Endothelial cell (in vitro differentiated cells): ENCODE data around the gene MICAL3. TPM values are rescaled to one million over a fixed set of nuclear protein-coding genes. Genes with fewer than 3 reads are reported as not detected.

Source experiments
- DNase-seq: peaks from one replicate; pipeline ENCODE4 v3.0.0; 2021; ENCODE audit warnings: low spot score
- H3K27ac Mint-ChIP-seq: one replicate; pipeline ENCODE4 v1.8.0; 2021; ENCODE audit warnings: mixed read lengths, inconsistent platforms; ENCODE audit not compliant: unreplicated experiment
- H3K27me3 Mint-ChIP-seq: one replicate; pipeline ENCODE4 v1.8.0; 2021; ENCODE audit warnings: mild to moderate bottlenecking, moderate library complexity, mixed read lengths, inconsistent platforms; ENCODE audit not compliant: unreplicated experiment
- H3K36me3 Mint-ChIP-seq: one replicate; pipeline ENCODE4 v1.8.0; 2021; ENCODE audit warnings: mild to moderate bottlenecking, low read depth, mixed read lengths, inconsistent platforms; ENCODE audit not compliant: unreplicated experiment
- H3K4me1 Mint-ChIP-seq: one replicate; pipeline ENCODE4 v1.8.0; 2021; ENCODE audit warnings: mild to moderate bottlenecking, mixed read lengths, inconsistent platforms; ENCODE audit not compliant: unreplicated experiment
- H3K4me3 Mint-ChIP-seq: one replicate; pipeline ENCODE4 v1.8.0; 2021; ENCODE audit warnings: mild to moderate bottlenecking, mixed read lengths, inconsistent platforms; ENCODE audit not compliant: unreplicated experiment
- H3K9me3 Mint-ChIP-seq: one replicate; pipeline ENCODE4 v1.8.0; 2021; ENCODE audit warnings: mixed read lengths, inconsistent platforms; ENCODE audit not compliant: unreplicated experiment
- total RNA-seq: library from RNA; stranded (reverse); fragmentation: NEBNext Ultra II Directional; extraction: Animal tissue kit (Norgen Biotek cat#: 25700); gene quantifications from one replicate; pipeline ENCODE4 v1.2.1, GENCODE V29; 2021; ENCODE audit not compliant: unreplicated experiment
- TF ChIP-seq, protein P1 (sequence below): fragments of 200-600 bp; sonication (generic); IDR thresholded peaks from one replicate; pipeline ENCODE4 v1.5.0; 2021; ENCODE audit warnings: antibody characterized with exemption; ENCODE audit not compliant: unreplicated experiment

MICAL3 gene
- total RNA-seq, 1 donor from 2014 or later: 54.3 TPM

DNA sequence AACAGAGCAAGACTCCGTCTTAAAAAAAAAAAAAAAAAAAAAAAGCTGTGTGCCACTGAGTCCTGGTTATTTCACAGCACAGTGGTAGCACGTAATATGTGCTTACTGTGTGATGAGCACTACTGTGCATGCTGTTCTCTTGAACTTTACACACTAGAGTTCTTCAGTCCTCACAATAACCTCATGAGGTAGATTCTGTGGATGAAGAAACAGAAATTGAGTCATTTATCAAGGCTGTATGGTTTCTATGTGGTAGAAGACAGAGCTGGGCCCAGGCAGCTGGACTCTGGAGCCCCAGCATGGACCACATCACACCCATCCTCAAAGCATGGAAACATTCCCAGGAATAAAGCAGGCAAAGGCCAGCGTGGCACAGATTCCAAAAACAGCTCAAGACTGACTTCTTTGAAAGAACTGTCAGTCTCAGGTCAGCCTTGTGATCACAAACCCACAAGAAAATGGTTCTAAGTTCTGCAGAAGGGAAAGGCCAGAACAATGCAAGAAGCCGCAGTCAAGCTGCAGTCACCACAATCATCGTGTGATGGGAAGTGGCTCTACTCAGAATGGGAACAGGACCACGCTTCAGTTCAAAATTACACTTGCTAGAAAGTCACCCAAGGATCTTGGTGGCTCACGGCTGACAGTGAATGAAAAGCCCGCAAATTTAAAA is 49.5 kb downstream of the MICAL3 start:
- Mint-ChIP-seq H3K27me3 (peaks cover 3% of the 10 kb centered on the region), H3K27ac (no peak overlapping the region), H3K9me3 (no peaks in the 10 kb centered on the region), H3K36me3 (peaks cover 3% of the 10 kb centered on the region), H3K4me1 (peaks cover 24% of the 10 kb centered on the region), H3K4me3 (no peak overlapping the region)
- TF ChIP-seq, protein P1, sequence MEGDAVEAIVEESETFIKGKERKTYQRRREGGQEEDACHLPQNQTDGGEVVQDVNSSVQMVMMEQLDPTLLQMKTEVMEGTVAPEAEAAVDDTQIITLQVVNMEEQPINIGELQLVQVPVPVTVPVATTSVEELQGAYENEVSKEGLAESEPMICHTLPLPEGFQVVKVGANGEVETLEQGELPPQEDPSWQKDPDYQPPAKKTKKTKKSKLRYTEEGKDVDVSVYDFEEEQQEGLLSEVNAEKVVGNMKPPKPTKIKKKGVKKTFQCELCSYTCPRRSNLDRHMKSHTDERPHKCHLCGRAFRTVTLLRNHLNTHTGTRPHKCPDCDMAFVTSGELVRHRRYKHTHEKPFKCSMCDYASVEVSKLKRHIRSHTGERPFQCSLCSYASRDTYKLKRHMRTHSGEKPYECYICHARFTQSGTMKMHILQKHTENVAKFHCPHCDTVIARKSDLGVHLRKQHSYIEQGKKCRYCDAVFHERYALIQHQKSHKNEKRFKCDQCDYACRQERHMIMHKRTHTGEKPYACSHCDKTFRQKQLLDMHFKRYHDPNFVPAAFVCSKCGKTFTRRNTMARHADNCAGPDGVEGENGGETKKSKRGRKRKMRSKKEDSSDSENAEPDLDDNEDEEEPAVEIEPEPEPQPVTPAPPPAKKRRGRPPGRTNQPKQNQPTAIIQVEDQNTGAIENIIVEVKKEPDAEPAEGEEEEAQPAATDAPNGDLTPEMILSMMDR: no peak
- no peak for DNase-seq

DNA sequence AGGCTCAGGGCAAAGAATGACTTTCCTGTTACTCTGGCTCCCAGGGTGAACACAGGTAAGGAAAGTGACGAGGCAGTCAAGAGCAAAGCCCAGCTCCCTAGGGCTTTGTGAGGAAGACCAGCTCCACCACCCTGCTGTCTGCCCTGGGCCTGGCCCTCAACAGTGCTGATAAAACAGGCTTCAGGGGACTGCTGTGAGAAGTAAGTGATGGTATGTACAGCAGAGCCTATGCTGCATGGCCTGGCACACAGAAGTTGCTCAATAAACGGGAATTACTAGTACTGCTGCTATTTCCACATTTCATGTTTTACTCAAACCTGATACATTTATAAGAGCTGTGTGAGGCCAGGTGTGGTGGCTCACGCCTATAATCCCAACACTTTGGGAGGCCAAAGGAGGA is 50.3 kb downstream of the MICAL3 start:
- H3K27ac Mint-ChIP-seq: no peak overlapping the region

DNA sequence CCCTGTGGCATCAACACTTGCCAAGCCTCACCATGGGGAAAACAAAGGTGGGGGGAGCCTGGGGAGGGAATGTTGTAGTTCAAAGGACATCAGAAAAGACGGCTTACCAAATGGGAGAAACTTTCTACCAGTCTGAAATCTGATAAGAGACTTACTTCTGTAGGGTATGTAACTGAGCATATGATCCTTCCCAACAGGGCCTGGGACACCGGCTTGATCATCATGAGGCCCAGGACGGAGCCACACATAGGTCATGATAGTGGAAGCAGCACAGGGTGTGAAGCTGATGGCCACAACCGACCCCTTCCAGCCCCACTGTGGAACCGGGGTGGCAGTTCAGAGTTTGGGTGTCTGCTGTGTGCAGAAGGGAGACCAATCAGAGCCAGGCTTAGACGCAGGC is 51.1 kb downstream of the MICAL3 start:
- H3K27ac Mint-ChIP-seq: peak overlapping the region; percentile 20
- TF ChIP-seq, protein P1: no peak
- H3K4me1 Mint-ChIP-seq: peaks cover 31% of the 10 kb centered on the region
- H3K27me3 Mint-ChIP-seq: peaks cover 2% of the 10 kb centered on the region
- H3K4me3 Mint-ChIP-seq: no peak overlapping the region
- peaks cover 3% of the 10 kb centered on the region for H3K36me3 Mint-ChIP-seq
- DNase-seq: no peak
- no peaks in the 10 kb centered on the region for H3K9me3 Mint-ChIP-seq

More for the DNA sequence above, 50.3 kb downstream of the MICAL3 start:
- H3K9me3 Mint-ChIP-seq: no peaks in the 10 kb centered on the region
- H3K36me3 Mint-ChIP-seq: peaks cover 3% of the 10 kb centered on the region
- TF ChIP-seq, protein P1: no peak
- peaks cover 2% of the 10 kb centered on the region for H3K27me3 Mint-ChIP-seq
- H3K4me3 Mint-ChIP-seq: no peak overlapping the region
- H3K4me1 Mint-ChIP-seq: peaks cover 28% of the 10 kb centered on the region
- DNase-seq: no peak

DNA sequence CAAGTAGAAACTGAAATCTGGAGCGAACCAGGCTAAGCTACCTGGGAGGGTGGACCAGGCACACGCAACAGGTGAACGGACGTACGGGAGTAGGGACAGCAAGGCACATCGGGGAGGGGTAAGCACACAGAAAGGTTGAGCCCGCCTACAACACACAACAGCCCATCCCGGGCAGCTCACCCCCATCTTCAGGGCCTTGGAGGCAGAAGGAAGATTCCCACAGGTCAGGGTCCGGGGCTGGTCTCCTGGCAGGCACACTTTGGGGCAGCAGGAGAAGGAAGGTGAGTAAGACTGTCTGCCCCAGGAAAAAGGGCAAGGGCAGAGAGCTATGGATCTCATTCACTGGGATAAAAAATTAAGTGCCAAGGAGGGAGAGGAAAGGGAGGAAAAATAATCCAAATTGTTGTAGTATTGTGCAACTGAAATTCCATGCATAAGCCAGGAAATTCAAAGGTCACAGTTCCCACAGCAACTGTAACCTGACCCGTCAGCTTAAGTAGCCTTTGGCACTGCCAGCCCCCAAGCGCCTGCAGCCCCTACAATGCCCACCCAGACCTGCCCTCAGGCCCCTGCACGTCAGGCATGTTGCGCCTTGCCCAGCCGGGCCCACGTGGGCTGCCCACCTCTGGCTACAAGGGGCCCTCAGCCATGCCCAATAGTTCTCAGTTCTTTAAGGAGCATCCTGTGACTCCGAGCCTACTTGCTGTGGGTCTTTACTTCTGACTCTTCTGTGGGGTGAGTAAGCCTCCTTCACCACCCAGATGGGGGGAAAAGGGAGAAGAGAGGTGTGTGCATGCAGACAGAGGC is 51.8 kb downstream of the MICAL3 start:
- Mint-ChIP-seq H3K4me3 (peak overlapping the region; percentile 21), H3K27me3 (peaks cover 2% of the 10 kb centered on the region), H3K27ac (peak overlapping the region; percentile 76), H3K4me1 (peaks cover 35% of the 10 kb centered on the region), H3K9me3 (no peaks in the 10 kb centered on the region), H3K36me3 (peaks cover 3% of the 10 kb centered on the region)
- DNase-seq: no peak
- TF ChIP-seq, protein P1: no peak

DNA sequence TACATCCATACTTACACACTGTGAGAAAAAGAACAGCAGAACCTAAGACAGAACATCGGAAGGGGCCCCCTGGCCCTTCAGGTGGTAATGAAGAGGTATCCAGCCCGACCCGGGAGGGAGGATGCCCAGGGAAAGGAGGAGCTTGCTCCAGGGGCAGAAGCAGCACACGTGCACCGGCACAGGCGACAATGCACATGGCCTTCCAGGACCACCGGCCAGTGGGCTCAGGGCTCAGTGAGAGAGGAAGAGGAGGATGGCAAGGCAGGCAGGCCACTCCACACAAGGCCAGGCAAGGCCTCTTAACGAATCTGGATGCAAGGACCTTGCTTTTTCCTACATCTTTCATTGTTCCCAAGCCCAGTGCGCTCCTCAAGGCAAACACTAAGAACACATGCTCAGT is 52.6 kb downstream of the MICAL3 start:
- DNase-seq: no peak
- Mint-ChIP-seq H3K27ac (no peak overlapping the region), H3K4me1 (peaks cover 38% of the 10 kb centered on the region), H3K9me3 (no peaks in the 10 kb centered on the region), H3K36me3 (peaks cover 6% of the 10 kb centered on the region), H3K4me3 (peak overlapping the region; percentile 12), H3K27me3 (peaks cover 3% of the 10 kb centered on the region)
- TF ChIP-seq, protein P1: no peak
